ENCODE data around the gene ZC3HAV1.
"Not testable (repeated sequence)": the region's sequence is repeated elsewhere in the genome, so short reads cannot be mapped to it uniquely, and the experiment has no call there.

ZC3HAV1 gene

GRCh38 chr7:139112741-139113250 is 3.3 kb upstream of the ZC3HAV1 start:
- Histone ChIP-seq H3K9ac (ENCODE audit: low read length in 2 of 2) (no peak overlapping the region), H3K36me3 (ENCODE audit: control insufficient read depth in 2 of 2, insufficient read depth in 2 of 2, low read length in 2 of 2) (no peaks in the 10 kb centered on the region), H3K27ac (ENCODE audit: low read length) (no peak overlapping the region), H3K9me3 (ENCODE audit: control insufficient read depth in 2 of 2, low read length in 2 of 2) (no peaks in the 10 kb centered on the region), H3K4me3 (ENCODE audit: low read length in 2 of 2) (no peak overlapping the region), H3K4me1 (ENCODE audit: control insufficient read depth, insufficient read depth, low read length) (peaks cover 12% of the 10 kb centered on the region), H3K27me3 (ENCODE audit: control insufficient read depth in 1 of 2, insufficient read depth in 2 of 2, low read length in 2 of 2) (peaks cover 0 to 2% of the 10 kb centered on the region in 2 donors)

- H3K4me3 ChIP-seq (ENCODE audit: low read length in 2 of 2) = no peak overlapping the region
- no peak overlapping the region for H3K9ac ChIP-seq (ENCODE audit: low read length in 2 of 2)
- no peaks in the 10 kb centered on the region for H3K27me3 ChIP-seq (ENCODE audit: control insufficient read depth in 1 of 2, insufficient read depth in 2 of 2, low read length in 2 of 2)
- no peaks in the 10 kb centered on the region for H3K36me3 ChIP-seq (ENCODE audit: control insufficient read depth in 2 of 2, insufficient read depth in 2 of 2, low read length in 2 of 2)
- H3K9me3 ChIP-seq (ENCODE audit: control insufficient read depth in 2 of 2, low read length in 2 of 2) = no peaks in the 10 kb centered on the region
- H3K4me1 ChIP-seq (ENCODE audit: control insufficient read depth, insufficient read depth, low read length) = peaks cover 12% of the 10 kb centered on the region
- no peak overlapping the region for H3K27ac ChIP-seq (ENCODE audit: low read length)
These were observed 2.8 kb upstream of the ZC3HAV1 start for GRCh38 chr7:139112316-139112715.

GRCh38 chr7:139111811-139112301 is 2.3 kb upstream of the ZC3HAV1 start:
- Histone ChIP-seq H3K9ac (ENCODE audit: low read length in 2 of 2) (no peak overlapping the region), H3K4me1 (ENCODE audit: control insufficient read depth, insufficient read depth, low read length) (peaks cover 12% of the 10 kb centered on the region), H3K27ac (ENCODE audit: low read length) (no peak overlapping the region), H3K27me3 (ENCODE audit: control insufficient read depth in 1 of 2, insufficient read depth in 2 of 2, low read length in 2 of 2) (no peaks in the 10 kb centered on the region), H3K36me3 (ENCODE audit: control insufficient read depth in 2 of 2, insufficient read depth in 2 of 2, low read length in 2 of 2) (no peaks in the 10 kb centered on the region), H3K9me3 (ENCODE audit: control insufficient read depth in 2 of 2, low read length in 2 of 2) (no peaks in the 10 kb centered on the region), H3K4me3 (ENCODE audit: low read length in 2 of 2) (no peak overlapping the region)

- H3K9me3 ChIP-seq (ENCODE audit: control insufficient read depth in 2 of 2, low read length in 2 of 2) = no peaks in the 10 kb centered on the region
- H3K9ac ChIP-seq (ENCODE audit: low read length in 2 of 2) = no peak overlapping the region
- peaks cover 12% of the 10 kb centered on the region for H3K4me1 ChIP-seq (ENCODE audit: control insufficient read depth, insufficient read depth, low read length)
- no peaks in the 10 kb centered on the region for H3K36me3 ChIP-seq (ENCODE audit: control insufficient read depth in 2 of 2, insufficient read depth in 2 of 2, low read length in 2 of 2)
- H3K27me3 ChIP-seq (ENCODE audit: control insufficient read depth in 1 of 2, insufficient read depth in 2 of 2, low read length in 2 of 2) = no peaks in the 10 kb centered on the region
- no peak overlapping the region for H3K4me3 ChIP-seq (ENCODE audit: low read length in 2 of 2)
- no peak overlapping the region for H3K27ac ChIP-seq (ENCODE audit: low read length)
These were observed 1.6 kb upstream of the ZC3HAV1 start for GRCh38 chr7:139111147-139111546.

GRCh38 chr7:139109983-139110411 is 477 bp upstream of the ZC3HAV1 start:
- Histone ChIP-seq H3K27me3 (ENCODE audit: control insufficient read depth in 1 of 2, insufficient read depth in 2 of 2, low read length in 2 of 2) (no peaks in the 10 kb centered on the region), H3K9me3 (ENCODE audit: control insufficient read depth in 2 of 2, low read length in 2 of 2) (no peaks in the 10 kb centered on the region), H3K9ac (ENCODE audit: low read length in 2 of 2) (peak overlapping the region; percentile 73 to 90), H3K4me3 (ENCODE audit: low read length in 2 of 2) (peak overlapping the region; percentile 93 to 95), H3K4me1 (ENCODE audit: control insufficient read depth, insufficient read depth, low read length) (peaks cover 12% of the 10 kb centered on the region), H3K27ac (ENCODE audit: low read length) (peak overlapping the region; percentile 88), H3K36me3 (ENCODE audit: control insufficient read depth in 2 of 2, insufficient read depth in 2 of 2, low read length in 2 of 2) (no peaks in the 10 kb centered on the region)

- H3K9ac ChIP-seq (ENCODE audit: low read length in 2 of 2) = peak overlapping the region; percentile 73 to 90
- H3K27ac ChIP-seq (ENCODE audit: low read length) = peak overlapping the region; percentile 88
- H3K27me3 ChIP-seq (ENCODE audit: control insufficient read depth in 1 of 2, insufficient read depth in 2 of 2, low read length in 2 of 2) = no peaks in the 10 kb centered on the region
- H3K36me3 ChIP-seq (ENCODE audit: control insufficient read depth in 2 of 2, insufficient read depth in 2 of 2, low read length in 2 of 2) = no peaks in the 10 kb centered on the region
- H3K4me1 ChIP-seq (ENCODE audit: control insufficient read depth, insufficient read depth, low read length) = peaks cover 12% of the 10 kb centered on the region
- peak overlapping the region; percentile 93 to 95 for H3K4me3 ChIP-seq (ENCODE audit: low read length in 2 of 2)
- no peaks in the 10 kb centered on the region for H3K9me3 ChIP-seq (ENCODE audit: control insufficient read depth in 2 of 2, low read length in 2 of 2)
These were observed 993 bp downstream of the ZC3HAV1 start for GRCh38 chr7:139108266-139109187.

GRCh38 chr7:139106959-139107358 is 2.6 kb downstream of the ZC3HAV1 start:
- peak overlapping the region in 1 of 2 donors; percentile 93 for H3K4me3 ChIP-seq (ENCODE audit: low read length in 2 of 2)
- H3K27ac ChIP-seq (ENCODE audit: low read length) = no peak overlapping the region
- no peaks in the 10 kb centered on the region for H3K27me3 ChIP-seq (ENCODE audit: control insufficient read depth in 1 of 2, insufficient read depth in 2 of 2, low read length in 2 of 2)
- H3K4me1 ChIP-seq (ENCODE audit: control insufficient read depth, insufficient read depth, low read length) = peaks cover 12% of the 10 kb centered on the region
- no peaks in the 10 kb centered on the region for H3K9me3 ChIP-seq (ENCODE audit: control insufficient read depth in 2 of 2, low read length in 2 of 2)
- no peaks in the 10 kb centered on the region for H3K36me3 ChIP-seq (ENCODE audit: control insufficient read depth in 2 of 2, insufficient read depth in 2 of 2, low read length in 2 of 2)
- no peak overlapping the region for H3K9ac ChIP-seq (ENCODE audit: low read length in 2 of 2)

- H3K27ac ChIP-seq (ENCODE audit: low read length); H3K4me3 ChIP-seq (ENCODE audit: low read length in 2 of 2); H3K36me3 ChIP-seq (ENCODE audit: control insufficient read depth in 2 of 2, insufficient read depth in 2 of 2, low read length in 2 of 2); H3K27me3 ChIP-seq (ENCODE audit: control insufficient read depth in 1 of 2, insufficient read depth in 2 of 2, low read length in 2 of 2); H3K9ac ChIP-seq (ENCODE audit: low read length in 2 of 2); H3K9me3 ChIP-seq (ENCODE audit: control insufficient read depth in 2 of 2, low read length in 2 of 2): not testable (repeated sequence)
- peaks cover 12% of the 10 kb centered on the region for H3K4me1 ChIP-seq (ENCODE audit: control insufficient read depth, insufficient read depth, low read length)
These were observed 3.3 kb downstream of the ZC3HAV1 start for GRCh38 chr7:139106227-139106626.

GRCh38 chr7:139105484-139105883 is 4.0 kb downstream of the ZC3HAV1 start:
- no peaks in the 10 kb centered on the region for H3K9me3 ChIP-seq (ENCODE audit: control insufficient read depth in 2 of 2, low read length in 2 of 2)
- H3K36me3 ChIP-seq (ENCODE audit: control insufficient read depth in 2 of 2, insufficient read depth in 2 of 2, low read length in 2 of 2) = no peaks in the 10 kb centered on the region
- H3K4me1 ChIP-seq (ENCODE audit: control insufficient read depth, insufficient read depth, low read length) = peaks cover 12% of the 10 kb centered on the region
- no peak overlapping the region for H3K27ac ChIP-seq (ENCODE audit: low read length)
- no peak overlapping the region for H3K9ac ChIP-seq (ENCODE audit: low read length in 2 of 2)
- no peaks in the 10 kb centered on the region for H3K27me3 ChIP-seq (ENCODE audit: control insufficient read depth in 1 of 2, insufficient read depth in 2 of 2, low read length in 2 of 2)
- H3K4me3 ChIP-seq (ENCODE audit: low read length in 2 of 2) = no peak overlapping the region

GRCh38 chr7:139104091-139104450 is 5.4 kb downstream of the ZC3HAV1 start:
- H3K27me3 ChIP-seq (ENCODE audit: control insufficient read depth in 1 of 2, insufficient read depth in 2 of 2, low read length in 2 of 2) = no peaks in the 10 kb centered on the region
- peaks cover 5% of the 10 kb centered on the region for H3K4me1 ChIP-seq (ENCODE audit: control insufficient read depth, insufficient read depth, low read length)
- no peaks in the 10 kb centered on the region for H3K9me3 ChIP-seq (ENCODE audit: control insufficient read depth in 2 of 2, low read length in 2 of 2)
- H3K27ac ChIP-seq (ENCODE audit: low read length) = no peak overlapping the region
- no peaks in the 10 kb centered on the region for H3K36me3 ChIP-seq (ENCODE audit: control insufficient read depth in 2 of 2, insufficient read depth in 2 of 2, low read length in 2 of 2)
- no peak overlapping the region for H3K4me3 ChIP-seq (ENCODE audit: low read length in 2 of 2)
- H3K9ac ChIP-seq (ENCODE audit: low read length in 2 of 2) = no peak overlapping the region

All from stomach smooth muscle (tissue), 2 donors.